OCI-LY1 (cell line): ENCODE measurements around the gene ZNF536.
"Not testable (repeated sequence)": the region's sequence is repeated elsewhere in the genome, so short reads cannot be mapped to it uniquely, and the experiment has no call there.

Experiments used
- H2AFZ ChIP-seq: fragments of 200-600 bp; sonication (generic), shearing (Covaris generic); 2 replicates; pipeline ENCODE4 v1.6.0; 2014; ENCODE audit warnings: antibody characterized with exemption, mild to moderate bottlenecking, low read length
- H3F3A ChIP-seq: fragments of 200-600 bp; sonication (generic), shearing (Covaris generic); 2 replicates; pipeline ENCODE4 v1.6.0; 2014; ENCODE audit warnings: mild to moderate bottlenecking, antibody characterized with exemption, low read length, moderate library complexity; ENCODE audit not compliant: insufficient read depth
- H3K27ac ChIP-seq: fragments of 200-600 bp; sonication (generic); 2 replicates; pipeline ENCODE4 v1.5.1; 2014; ENCODE audit warnings: low read length, mixed run types, mild to moderate bottlenecking, low read depth; ENCODE audit not compliant: poor library complexity, severe bottlenecking
- H3K27me3 ChIP-seq: fragments of 200-600 bp; sonication (generic); 2 replicates; pipeline ENCODE4 v1.6.0; 2014; ENCODE audit warnings: antibody characterized with exemption, mild to moderate bottlenecking, low read length, moderate library complexity; ENCODE audit not compliant: insufficient read depth
- H3K36me3 ChIP-seq: fragments of 200-600 bp; sonication (generic); 2 replicates; pipeline ENCODE4 v1.6.1; 2014; ENCODE audit warnings: mild to moderate bottlenecking, antibody characterized with exemption, low read length, moderate library complexity, mixed read lengths; ENCODE audit not compliant: insufficient read depth
- H3K4me1 ChIP-seq: fragments of 200-600 bp; sonication (generic); 2 replicates; pipeline ENCODE4 v1.5.1; 2014; ENCODE audit warnings: mild to moderate bottlenecking, low read length, moderate library complexity; ENCODE audit not compliant: insufficient read depth, severe bottlenecking
- H3K4me2 ChIP-seq: fragments of 200-600 bp; sonication (generic), shearing (Covaris generic); 2 replicates; pipeline ENCODE4 v1.6.1; 2014; ENCODE audit warnings: low read length
- H3K4me3 ChIP-seq: fragments of 200-600 bp; sonication (generic); 2 replicates; pipeline ENCODE4 v1.5.1; 2014; ENCODE audit warnings: low read length, low read depth, mild to moderate bottlenecking, mixed read lengths; ENCODE audit not compliant: poor library complexity, severe bottlenecking
- H3K79me2 ChIP-seq: fragments of 200-600 bp; shearing (Covaris generic); 2 replicates; pipeline ENCODE4 v1.6.1; 2016; ENCODE audit warnings: mixed run types, low read length, mixed read lengths; ENCODE audit not compliant: insufficient read depth
- H3K9ac ChIP-seq: fragments of 200-600 bp; sonication (generic), shearing (Covaris generic); 2 replicates; pipeline ENCODE4 v1.6.1; 2014; ENCODE audit warnings: mild to moderate bottlenecking, low read length, mixed read lengths
- H3K9me2 ChIP-seq: fragments of 200-600 bp; sonication (generic), shearing (Covaris generic); 2 replicates; pipeline ENCODE4 v1.6.1; 2014; ENCODE audit warnings: low read depth, mild to moderate bottlenecking, low read length, mixed read lengths
- H3K9me3 ChIP-seq: fragments of 200-600 bp; shearing (Covaris generic); 2 replicates; pipeline ENCODE4 v1.6.1; 2014; ENCODE audit warnings: low read length, mixed read lengths
- H4K20me1 ChIP-seq: fragments of 200-600 bp; sonication (generic), shearing (Covaris generic); 2 replicates; pipeline ENCODE4 v1.6.0; 2016; ENCODE audit warnings: mild to moderate bottlenecking, low read length; ENCODE audit not compliant: insufficient read depth
- CTCF ChIP-seq: fragments of 200-600 bp; sonication (generic), shearing (Covaris generic); IDR thresholded peaks from 2 replicates; pipeline ENCODE4 v1.5.1; 2017; ENCODE audit warnings: mild to moderate bottlenecking, antibody characterized with exemption, low read length, moderate library complexity, mixed read lengths
- EZH2 ChIP-seq: fragments of 200-600 bp; sonication (generic), shearing (Covaris generic); IDR thresholded peaks from 2 replicates; pipeline ENCODE4 v1.8.0; 2017; ENCODE audit warnings: borderline replicate concordance, mixed run types, mild to moderate bottlenecking, antibody characterized with exemption, low read length, moderate library complexity, mixed read lengths

ZNF536 gene

GRCh38 chr19:30444253-30444671 is 72.1 kb downstream of the ZNF536 start:
- H3K9me2 ChIP-seq: no peaks in the 10 kb centered on the region
- no peaks in the 10 kb centered on the region for H4K20me1 ChIP-seq
- no peaks in the 10 kb centered on the region for H3K27me3 ChIP-seq
- no peaks in the 10 kb centered on the region for H3K4me1 ChIP-seq
- H3K9me3 ChIP-seq: no peaks in the 10 kb centered on the region
- no peak overlapping the region for H3K4me3 ChIP-seq
- no peaks in the 10 kb centered on the region for H3K79me2 ChIP-seq
- no peaks in the 10 kb centered on the region for H3F3A ChIP-seq
- no peak overlapping the region for H2AFZ ChIP-seq
- H3K4me2 ChIP-seq: no peak overlapping the region
- H3K9ac ChIP-seq: no peak overlapping the region
- H3K36me3 ChIP-seq: no peaks in the 10 kb centered on the region
- TF ChIP-seq CTCF: no peak
- no peak for TF ChIP-seq EZH2
- no peak overlapping the region for H3K27ac ChIP-seq

- TF ChIP-seq CTCF (no peak), EZH2 (no peak)
- H3K9me2 ChIP-seq: no peaks in the 10 kb centered on the region
- no peak overlapping the region for H3K4me2 ChIP-seq
- no peak overlapping the region for H3K9ac ChIP-seq
- no peaks in the 10 kb centered on the region for H3K27me3 ChIP-seq
- no peaks in the 10 kb centered on the region for H3F3A ChIP-seq
- no peak overlapping the region for H2AFZ ChIP-seq
- no peaks in the 10 kb centered on the region for H3K79me2 ChIP-seq
- H3K9me3 ChIP-seq: no peaks in the 10 kb centered on the region
- H3K4me1 ChIP-seq: no peaks in the 10 kb centered on the region
- H3K27ac ChIP-seq: no peak overlapping the region
- no peaks in the 10 kb centered on the region for H3K36me3 ChIP-seq
- no peak overlapping the region for H3K4me3 ChIP-seq
- no peaks in the 10 kb centered on the region for H4K20me1 ChIP-seq
These were observed 72.6 kb downstream of the ZNF536 start for GRCh38 chr19:30444686-30445232.

- H3K27me3 ChIP-seq: no peaks in the 10 kb centered on the region
- H3K4me1 ChIP-seq: no peaks in the 10 kb centered on the region
- H3K9me2 ChIP-seq: no peaks in the 10 kb centered on the region
- TF ChIP-seq EZH2 (no peak), CTCF (no peak)
- H2AFZ ChIP-seq: no peak overlapping the region
- no peaks in the 10 kb centered on the region for H3K36me3 ChIP-seq
- no peak overlapping the region for H3K9ac ChIP-seq
- no peak overlapping the region for H3K4me2 ChIP-seq
- H3K9me3 ChIP-seq: no peaks in the 10 kb centered on the region
- no peaks in the 10 kb centered on the region for H3F3A ChIP-seq
- H4K20me1 ChIP-seq: no peaks in the 10 kb centered on the region
- H3K27ac ChIP-seq: no peak overlapping the region
- no peak overlapping the region for H3K4me3 ChIP-seq
- no peaks in the 10 kb centered on the region for H3K79me2 ChIP-seq
These were observed 73.2 kb downstream of the ZNF536 start for GRCh38 chr19:30445385-30445784.

GRCh38 chr19:30446120-30446519 is 73.9 kb downstream of the ZNF536 start:
- not testable (repeated sequence) for H2AFZ ChIP-seq, H3K9me3 ChIP-seq, H3K4me3 ChIP-seq, H3K79me2 ChIP-seq, H3K9ac ChIP-seq, H3K4me2 ChIP-seq, H3K4me1 ChIP-seq, H3K27me3 ChIP-seq, H4K20me1 ChIP-seq, H3F3A ChIP-seq, H3K9me2 ChIP-seq, H3K27ac ChIP-seq, H3K36me3 ChIP-seq
